ENCODE data around the gene SLC35F4. TPM values are rescaled to one million over a fixed set of nuclear protein-coding genes. Genes with fewer than 3 reads are reported as not detected.

SLC35F4 gene
- total RNA-seq, 1 donor from 2014 or later, result not detected

- Mint-ChIP-seq H3K4me3 (ENCODE audit: unreplicated experiment) (no peak overlapping the region), H3K27ac (ENCODE audit: unreplicated experiment) (no peak overlapping the region), H3K27me3 (ENCODE audit: unreplicated experiment) (peaks cover 2% of the 10 kb centered on the region), H3K36me3 (ENCODE audit: unreplicated experiment) (peaks cover 7% of the 10 kb centered on the region), H3K9me3 (ENCODE audit: unreplicated experiment) (no peaks in the 10 kb centered on the region), H3K4me1 (ENCODE audit: low read depth, unreplicated experiment) (peaks cover 3% of the 10 kb centered on the region)
- no peak for TF ChIP-seq CTCF (IDR thresholded peaks at IDR 0.05; ENCODE audit: partially characterized antibody, unreplicated experiment)
- no peak for DNase-seq
Measured at GRCh38 chr14:57796556-57796955, 69.3 kb downstream of the SLC35F4 start.

GRCh38 chr14:57785058-57785457 lies 80.8 kb downstream of the SLC35F4 start:
- Mint-ChIP-seq H3K27me3 (ENCODE audit: unreplicated experiment) (no peaks in the 10 kb centered on the region), H3K36me3 (ENCODE audit: unreplicated experiment) (peaks cover 29% of the 10 kb centered on the region)

GRCh38 chr14:57771801-57772200 lies 94.1 kb downstream of the SLC35F4 start:
- H3K4me3 Mint-ChIP-seq (ENCODE audit: unreplicated experiment), result no peak overlapping the region
- H3K27me3 Mint-ChIP-seq (ENCODE audit: unreplicated experiment), result peaks cover 2% of the 10 kb centered on the region
- no peak for TF ChIP-seq CTCF (IDR thresholded peaks at IDR 0.05; ENCODE audit: partially characterized antibody, unreplicated experiment)
- no peak overlapping the region for H3K27ac Mint-ChIP-seq (ENCODE audit: unreplicated experiment)
- H3K9me3 Mint-ChIP-seq (ENCODE audit: unreplicated experiment), result no peaks in the 10 kb centered on the region
- no peaks in the 10 kb centered on the region for H3K4me1 Mint-ChIP-seq (ENCODE audit: low read depth, unreplicated experiment)
- DNase-seq, result no peak
- peaks cover 6% of the 10 kb centered on the region for H3K36me3 Mint-ChIP-seq (ENCODE audit: unreplicated experiment)

More at GRCh38 chr14:57785058-57785457, 80.8 kb downstream of the SLC35F4 start:
- no peak overlapping the region for H3K27ac Mint-ChIP-seq (ENCODE audit: unreplicated experiment)
- no peak for DNase-seq
- no peak overlapping the region for H3K4me3 Mint-ChIP-seq (ENCODE audit: unreplicated experiment)
- TF ChIP-seq CTCF (IDR thresholded peaks at IDR 0.05; ENCODE audit: partially characterized antibody, unreplicated experiment), result no peak
- H3K9me3 Mint-ChIP-seq (ENCODE audit: unreplicated experiment), result peaks cover 2% of the 10 kb centered on the region
- no peaks in the 10 kb centered on the region for H3K4me1 Mint-ChIP-seq (ENCODE audit: low read depth, unreplicated experiment)

GRCh38 chr14:57769863-57770523 lies 95.9 kb downstream of the SLC35F4 start:
- no peak overlapping the region for H3K4me3 Mint-ChIP-seq (ENCODE audit: unreplicated experiment)
- H3K4me1 Mint-ChIP-seq (ENCODE audit: low read depth, unreplicated experiment), result no peaks in the 10 kb centered on the region
- no peak overlapping the region for H3K27ac Mint-ChIP-seq (ENCODE audit: unreplicated experiment)
- H3K9me3 Mint-ChIP-seq (ENCODE audit: unreplicated experiment), result no peaks in the 10 kb centered on the region
- peaks cover 2% of the 10 kb centered on the region for H3K27me3 Mint-ChIP-seq (ENCODE audit: unreplicated experiment)
- DNase-seq, result no peak
- no peak for TF ChIP-seq CTCF (IDR thresholded peaks at IDR 0.05; ENCODE audit: partially characterized antibody, unreplicated experiment)
- H3K36me3 Mint-ChIP-seq (ENCODE audit: unreplicated experiment), result no peaks in the 10 kb centered on the region

GRCh38 chr14:57761800-57762199 lies 104.1 kb downstream of the SLC35F4 start:
- no peak for TF ChIP-seq CTCF (IDR thresholded peaks at IDR 0.05; ENCODE audit: partially characterized antibody, unreplicated experiment)
- no peak for DNase-seq
- no peaks in the 10 kb centered on the region for H3K4me1 Mint-ChIP-seq (ENCODE audit: low read depth, unreplicated experiment)
- H3K9me3 Mint-ChIP-seq (ENCODE audit: unreplicated experiment), result no peaks in the 10 kb centered on the region
- no peaks in the 10 kb centered on the region for H3K36me3 Mint-ChIP-seq (ENCODE audit: unreplicated experiment)
- no peaks in the 10 kb centered on the region for H3K27me3 Mint-ChIP-seq (ENCODE audit: unreplicated experiment)
- H3K4me3 Mint-ChIP-seq (ENCODE audit: unreplicated experiment), result no peak overlapping the region
- no peak overlapping the region for H3K27ac Mint-ChIP-seq (ENCODE audit: unreplicated experiment)
